KBM-7 (cell line): ENCODE results near the gene NKX6-2.
"Not testable (repeated sequence)": the region's sequence is repeated elsewhere in the genome, so short reads cannot be mapped to it uniquely, and the experiment has no call there.

ENCODE experiments used
- DNase-seq: peaks from one replicate; pipeline ENCODE4 v3.0.0-alpha.2; 2015
- in situ Hi-C: fragments of 300-500 bp; cut with MboI; formaldehyde crosslinking; loops from 2 replicates; pipeline ENCODE4 v1.14.3; 2020; ENCODE audit warnings: low sequenced_read_pairs, low pct_unique_long_range_greater_than_20kb, mixed read lengths

The NKX6-2 gene

GRCh38 chr10:132746386-132746785 lies 39.6 kb downstream of the NKX6-2 start:
- DNase-seq: no peak
- in situ Hi-C loops: no loop called here

GRCh38 chr10:132745971-132746370 lies 40.0 kb downstream of the NKX6-2 start:
- no peak for DNase-seq
- in situ Hi-C loops: no loop called here

GRCh38 chr10:132745511-132745910 lies 40.4 kb downstream of the NKX6-2 start:
- in situ Hi-C loops: no loop called here
- DNase-seq: no peak

- in situ Hi-C loops: no loop called here
- no peak for DNase-seq
Measured at GRCh38 chr10:132744839-132745238, 41.1 kb downstream of the NKX6-2 start.

GRCh38 chr10:132743925-132744490 lies 41.9 kb downstream of the NKX6-2 start:
- in situ Hi-C loops: no loop called here
- DNase-seq: no peak

- DNase-seq, in situ Hi-C loops: not testable (repeated sequence)
Measured at GRCh38 chr10:132743196-132743924, 42.6 kb downstream of the NKX6-2 start.

GRCh38 chr10:132742837-132743194 lies 43.1 kb downstream of the NKX6-2 start:
- in situ Hi-C loops: no loop called here
- DNase-seq: no peak

GRCh38 chr10:132742167-132742836 lies 43.6 kb downstream of the NKX6-2 start:
- DNase-seq: no peak
- in situ Hi-C loops: no loop called here

- in situ Hi-C loops: no loop called here
- no peak for DNase-seq
Measured at GRCh38 chr10:132740588-132740987, 45.4 kb downstream of the NKX6-2 start.

- in situ Hi-C loops: no loop called here
- no peak for DNase-seq
Measured at GRCh38 chr10:132739225-132739613, 46.7 kb downstream of the NKX6-2 start.

GRCh38 chr10:132738454-132739224 lies 47.3 kb downstream of the NKX6-2 start:
- DNase-seq: no peak
- in situ Hi-C loops: no loop called here

- in situ Hi-C loops: no loop called here
- no peak for DNase-seq
Measured at GRCh38 chr10:132737390-132738048, 48.4 kb downstream of the NKX6-2 start.

- DNase-seq: no peak
- in situ Hi-C loops: no loop called here
Measured at GRCh38 chr10:132735923-132736391, 50.0 kb downstream of the NKX6-2 start.

GRCh38 chr10:132735341-132735775 lies 50.6 kb downstream of the NKX6-2 start:
- in situ Hi-C loops: no loop called here
- DNase-seq: no peak

- in situ Hi-C loops: no loop called here
Measured at GRCh38 chr10:132733926-132734325, 52.0 kb downstream of the NKX6-2 start.

More at GRCh38 chr10:132733926-132734325, 52.0 kb downstream of the NKX6-2 start:
- no peak for DNase-seq
